GM23248 (cell line): Measurements from ENCODE around the gene KCNAB1.

Experiments
- EZH2 ChIP-seq: fragments of 200-600 bp; sonication (generic); IDR thresholded peaks from 2 replicates; pipeline ENCODE4 v1.6.1; 2018; ENCODE audit warnings: antibody characterized with exemption, mild to moderate bottlenecking; ENCODE audit not compliant: insufficient read depth, poor library complexity, severe bottlenecking
- EZH2phosphoT487 ChIP-seq: fragments of 200-600 bp; sonication (generic); IDR thresholded peaks from 2 replicates; pipeline ENCODE4 v1.6.1; 2018; ENCODE audit warnings: antibody characterized with exemption, moderate library complexity, mild to moderate bottlenecking, low read depth; ENCODE audit not compliant: insufficient read depth

GRCh38 chr3:156256945-156257344 is 136.6 kb downstream of the KCNAB1 start:
- TF ChIP-seq EZH2 (no peak), EZH2phosphoT487 (no peak)
